ENCODE data around the gene STXBP5.

DNA sequence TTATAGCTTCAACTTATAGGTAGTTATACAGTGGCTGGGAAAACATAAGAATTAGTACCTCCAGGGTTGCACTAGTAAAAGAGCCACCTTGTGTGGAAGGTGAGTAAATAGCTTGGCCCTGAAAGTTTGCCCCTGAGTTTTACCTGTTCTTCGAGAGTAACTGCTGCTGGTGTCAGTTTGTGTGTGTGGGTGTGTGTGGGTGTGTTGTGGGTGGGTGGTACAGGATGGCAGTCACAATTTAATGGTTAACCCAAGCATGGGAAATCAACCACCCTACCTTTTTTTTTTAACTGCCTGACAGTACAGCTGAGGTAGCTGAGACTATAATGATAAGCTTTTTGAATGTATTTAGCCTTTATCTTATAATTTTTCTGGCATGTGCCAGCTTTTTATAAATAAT lies 137.3 kb downstream of the STXBP5 start:
- no peak for TF ChIP-seq POLR2A (IDR thresholded peaks at IDR 0.05)
- TF ChIP-seq, protein P1, sequence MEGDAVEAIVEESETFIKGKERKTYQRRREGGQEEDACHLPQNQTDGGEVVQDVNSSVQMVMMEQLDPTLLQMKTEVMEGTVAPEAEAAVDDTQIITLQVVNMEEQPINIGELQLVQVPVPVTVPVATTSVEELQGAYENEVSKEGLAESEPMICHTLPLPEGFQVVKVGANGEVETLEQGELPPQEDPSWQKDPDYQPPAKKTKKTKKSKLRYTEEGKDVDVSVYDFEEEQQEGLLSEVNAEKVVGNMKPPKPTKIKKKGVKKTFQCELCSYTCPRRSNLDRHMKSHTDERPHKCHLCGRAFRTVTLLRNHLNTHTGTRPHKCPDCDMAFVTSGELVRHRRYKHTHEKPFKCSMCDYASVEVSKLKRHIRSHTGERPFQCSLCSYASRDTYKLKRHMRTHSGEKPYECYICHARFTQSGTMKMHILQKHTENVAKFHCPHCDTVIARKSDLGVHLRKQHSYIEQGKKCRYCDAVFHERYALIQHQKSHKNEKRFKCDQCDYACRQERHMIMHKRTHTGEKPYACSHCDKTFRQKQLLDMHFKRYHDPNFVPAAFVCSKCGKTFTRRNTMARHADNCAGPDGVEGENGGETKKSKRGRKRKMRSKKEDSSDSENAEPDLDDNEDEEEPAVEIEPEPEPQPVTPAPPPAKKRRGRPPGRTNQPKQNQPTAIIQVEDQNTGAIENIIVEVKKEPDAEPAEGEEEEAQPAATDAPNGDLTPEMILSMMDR (IDR thresholded peaks at IDR 0.05) = no peak
